ENCODE results near the gene ANK2.

The ANK2 gene

GRCh38 chr4:113008716-113009115 lies 40.7 kb upstream of the ANK2 start:
- Histone ChIP-seq H3K4me3 (ENCODE audit: insufficient read depth, low read length, poor library complexity, severe bottlenecking) (no peak overlapping the region), H3K27ac (ENCODE audit: low read depth, low read length) (no peak overlapping the region), H3K9ac (ENCODE audit: low read length) (no peak overlapping the region), H3K27me3 (ENCODE audit: low read length) (no peaks in the 10 kb centered on the region), H3K36me3 (ENCODE audit: low read length) (no peaks in the 10 kb centered on the region), H3F3A (ENCODE audit: insufficient read depth) (no peaks in the 10 kb centered on the region), H3K4me2 (ENCODE audit: low read depth, low read length, poor library complexity, severe bottlenecking) (no peak overlapping the region), H3K9me3 (ENCODE audit: insufficient read depth, low read length) (no peaks in the 10 kb centered on the region), H3K9me2 (replicated peaks; ENCODE audit: insufficient read depth, low read length) (no peaks in the 10 kb centered on the region), H2AFZ (ENCODE audit: low read depth, low read length, severe bottlenecking) (no peak overlapping the region), H4K20me1 (ENCODE audit: low read depth, low read length) (no peaks in the 10 kb centered on the region), H3K79me2 (ENCODE audit: insufficient read depth, low read length) (no peaks in the 10 kb centered on the region)
- TF ChIP-seq EZH2phosphoT487 (conservative IDR thresholded peaks at IDR 0.05; ENCODE audit: low read length) (no peak), CTCF (IDR thresholded peaks at IDR 0.05; ENCODE audit: insufficient read depth, low read length, poor library complexity, severe bottlenecking) (no peak)

GRCh38 chr4:113009461-113009860 lies 40.0 kb upstream of the ANK2 start:
- Histone ChIP-seq H3K27me3 (ENCODE audit: low read length) (no peaks in the 10 kb centered on the region), H3K9me2 (replicated peaks; ENCODE audit: insufficient read depth, low read length) (no peaks in the 10 kb centered on the region)

DNA sequence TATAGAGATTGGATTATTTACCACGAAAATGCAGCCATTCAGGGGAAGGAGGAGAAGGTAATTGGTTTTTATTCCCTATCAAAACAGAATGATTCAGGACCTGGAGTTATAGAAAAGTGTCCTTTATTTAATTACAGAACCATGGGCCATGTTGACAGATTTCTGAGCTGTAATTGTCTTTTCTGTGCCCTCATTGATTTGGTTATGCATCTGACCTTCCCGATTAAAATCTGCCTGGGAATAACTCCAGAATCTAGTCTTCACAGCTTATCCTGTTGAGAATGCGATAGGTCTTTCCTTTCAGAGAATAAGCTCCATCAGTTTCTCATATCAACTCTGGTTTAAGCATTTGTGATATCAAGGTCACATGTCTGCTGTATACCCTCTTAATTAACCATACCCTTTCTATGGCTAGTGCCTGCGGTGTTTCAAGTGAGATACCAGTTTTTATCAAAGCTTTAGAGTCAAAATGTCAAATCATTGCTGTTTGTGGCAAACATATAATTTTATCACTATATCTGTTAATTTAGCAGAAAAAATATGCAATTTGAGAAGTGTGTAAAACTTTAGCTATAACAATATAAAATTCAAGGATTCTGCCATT lies 37.2 kb upstream of the ANK2 start:
- H3K9me3 ChIP-seq (ENCODE audit: insufficient read depth, low read length): no peaks in the 10 kb centered on the region
- no peaks in the 10 kb centered on the region for H4K20me1 ChIP-seq (ENCODE audit: low read depth, low read length)
- no peaks in the 10 kb centered on the region for H3K9me2 ChIP-seq (replicated peaks; ENCODE audit: insufficient read depth, low read length)
- no peaks in the 10 kb centered on the region for H3K27me3 ChIP-seq (ENCODE audit: low read length)
- no peak overlapping the region for H3K4me3 ChIP-seq (ENCODE audit: insufficient read depth, low read length, poor library complexity, severe bottlenecking)
- no peak overlapping the region for H3K9ac ChIP-seq (ENCODE audit: low read length)
- no peak overlapping the region for H3K27ac ChIP-seq (ENCODE audit: low read depth, low read length)
- no peak overlapping the region for H2AFZ ChIP-seq (ENCODE audit: low read depth, low read length, severe bottlenecking)
- H3K36me3 ChIP-seq (ENCODE audit: low read length): no peaks in the 10 kb centered on the region
- TF ChIP-seq CTCF (IDR thresholded peaks at IDR 0.05; ENCODE audit: insufficient read depth, low read length, poor library complexity, severe bottlenecking) (no peak), EZH2phosphoT487 (conservative IDR thresholded peaks at IDR 0.05; ENCODE audit: low read length) (no peak)
- no peaks in the 10 kb centered on the region for H3K79me2 ChIP-seq (ENCODE audit: insufficient read depth, low read length)
- no peak overlapping the region for H3K4me2 ChIP-seq (ENCODE audit: low read depth, low read length, poor library complexity, severe bottlenecking)
- H3F3A ChIP-seq (ENCODE audit: insufficient read depth): no peaks in the 10 kb centered on the region

More at GRCh38 chr4:113009461-113009860, 40.0 kb upstream of the ANK2 start:
- Histone ChIP-seq H3K9ac (ENCODE audit: low read length) (no peak overlapping the region), H3K79me2 (ENCODE audit: insufficient read depth, low read length) (no peaks in the 10 kb centered on the region), H3K27ac (ENCODE audit: low read depth, low read length) (no peak overlapping the region), H3K9me3 (ENCODE audit: insufficient read depth, low read length) (no peaks in the 10 kb centered on the region), H3K36me3 (ENCODE audit: low read length) (no peaks in the 10 kb centered on the region), H3F3A (ENCODE audit: insufficient read depth) (no peaks in the 10 kb centered on the region), H4K20me1 (ENCODE audit: low read depth, low read length) (no peaks in the 10 kb centered on the region), H3K4me3 (ENCODE audit: insufficient read depth, low read length, poor library complexity, severe bottlenecking) (no peak overlapping the region), H3K4me2 (ENCODE audit: low read depth, low read length, poor library complexity, severe bottlenecking) (no peak overlapping the region), H2AFZ (ENCODE audit: low read depth, low read length, severe bottlenecking) (no peak overlapping the region)
- TF ChIP-seq CTCF (IDR thresholded peaks at IDR 0.05; ENCODE audit: insufficient read depth, low read length, poor library complexity, severe bottlenecking): no peak

All from SU-DHL-6 (cell line).